ENCODE data around the gene TAS2R9.
"Not testable (repeated sequence)": the region's sequence is repeated elsewhere in the genome, so short reads cannot be mapped to it uniquely, and the experiment has no call there.

Gene TAS2R9

DNA sequence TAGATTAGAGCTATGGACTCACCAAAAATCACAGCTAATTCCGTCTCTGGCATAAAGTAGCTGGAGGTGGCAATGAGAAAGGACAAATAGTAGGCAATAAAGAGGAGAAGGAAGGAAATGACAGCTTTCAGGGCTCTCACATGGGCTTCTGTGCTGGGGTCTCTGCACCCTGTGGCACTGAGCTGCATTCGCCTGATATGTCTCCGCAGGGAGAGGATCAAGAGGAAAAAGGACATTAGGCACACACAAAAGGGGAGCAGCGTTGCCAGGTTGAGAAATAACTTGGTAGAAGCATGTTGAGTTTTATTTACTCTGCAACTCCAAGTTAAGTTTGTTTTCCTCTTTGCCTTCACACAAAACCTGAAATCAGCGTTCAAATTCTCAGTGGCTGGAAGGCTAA is 8.2 kb downstream of the TAS2R9 start:
- Histone ChIP-seq H3K36me3 (ENCODE audit: insufficient read depth, low read length) (no peaks in the 10 kb centered on the region), H4K20me1 (ENCODE audit: insufficient read depth, low read length, poor library complexity, severe bottlenecking) (no peaks in the 10 kb centered on the region), H3K4me1 (ENCODE audit: insufficient read depth, low read length, poor library complexity, severe bottlenecking) (no peaks in the 10 kb centered on the region), H3K9me2 (replicated peaks; ENCODE audit: low read depth, low read length) (no peaks in the 10 kb centered on the region), H3K79me2 (ENCODE audit: insufficient read depth, low read length) (no peaks in the 10 kb centered on the region), H3K9ac (ENCODE audit: low read depth, low read length, poor library complexity, severe bottlenecking) (no peak overlapping the region), H3K4me3 (ENCODE audit: low read length, poor library complexity, severe bottlenecking) (no peak overlapping the region), H3F3A (ENCODE audit: low read depth) (no peaks in the 10 kb centered on the region), H3K27me3 (ENCODE audit: insufficient read depth, low read length, poor library complexity, severe bottlenecking) (no peaks in the 10 kb centered on the region), H3K9me3 (ENCODE audit: insufficient read depth, low read depth, low read length) (no peaks in the 10 kb centered on the region), H3K4me2 (ENCODE audit: low read depth, low read length, poor library complexity, severe bottlenecking) (no peak overlapping the region), H2AFZ (ENCODE audit: low read length) (no peak overlapping the region)
- TF ChIP-seq EZH2phosphoT487 (IDR thresholded peaks at IDR 0.05; ENCODE audit: borderline replicate concordance): no peak
- TF ChIP-seq, protein P1, sequence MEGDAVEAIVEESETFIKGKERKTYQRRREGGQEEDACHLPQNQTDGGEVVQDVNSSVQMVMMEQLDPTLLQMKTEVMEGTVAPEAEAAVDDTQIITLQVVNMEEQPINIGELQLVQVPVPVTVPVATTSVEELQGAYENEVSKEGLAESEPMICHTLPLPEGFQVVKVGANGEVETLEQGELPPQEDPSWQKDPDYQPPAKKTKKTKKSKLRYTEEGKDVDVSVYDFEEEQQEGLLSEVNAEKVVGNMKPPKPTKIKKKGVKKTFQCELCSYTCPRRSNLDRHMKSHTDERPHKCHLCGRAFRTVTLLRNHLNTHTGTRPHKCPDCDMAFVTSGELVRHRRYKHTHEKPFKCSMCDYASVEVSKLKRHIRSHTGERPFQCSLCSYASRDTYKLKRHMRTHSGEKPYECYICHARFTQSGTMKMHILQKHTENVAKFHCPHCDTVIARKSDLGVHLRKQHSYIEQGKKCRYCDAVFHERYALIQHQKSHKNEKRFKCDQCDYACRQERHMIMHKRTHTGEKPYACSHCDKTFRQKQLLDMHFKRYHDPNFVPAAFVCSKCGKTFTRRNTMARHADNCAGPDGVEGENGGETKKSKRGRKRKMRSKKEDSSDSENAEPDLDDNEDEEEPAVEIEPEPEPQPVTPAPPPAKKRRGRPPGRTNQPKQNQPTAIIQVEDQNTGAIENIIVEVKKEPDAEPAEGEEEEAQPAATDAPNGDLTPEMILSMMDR (conservative IDR thresholded peaks at IDR 0.05; ENCODE audit: low read length): no peak

DNA sequence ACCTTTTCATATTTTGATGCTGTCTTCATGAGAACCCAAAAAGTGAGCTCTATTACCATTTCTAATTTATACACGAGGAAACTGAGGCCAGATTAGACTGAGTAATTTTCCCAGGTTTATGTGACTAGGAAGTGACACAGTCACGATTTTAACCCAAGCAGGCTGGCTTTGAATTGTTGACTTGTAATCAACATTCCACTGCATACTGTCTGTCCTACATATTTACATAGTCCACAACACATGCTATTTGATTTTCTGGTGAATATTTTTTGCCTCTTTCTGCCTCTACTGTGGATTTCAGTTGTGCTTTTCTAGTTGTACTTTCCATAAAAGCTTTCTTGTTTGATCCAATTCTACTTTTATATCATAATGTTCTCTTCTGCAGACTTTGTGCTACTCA is 15.7 kb downstream of the TAS2R9 start:
- TF ChIP-seq, protein P1 (conservative IDR thresholded peaks at IDR 0.05; ENCODE audit: low read length): no peak
- no peak for TF ChIP-seq EZH2phosphoT487 (IDR thresholded peaks at IDR 0.05; ENCODE audit: borderline replicate concordance)
- H3K27me3 ChIP-seq (ENCODE audit: insufficient read depth, low read length, poor library complexity, severe bottlenecking): no peaks in the 10 kb centered on the region
- H3K4me3 ChIP-seq (ENCODE audit: low read length, poor library complexity, severe bottlenecking): no peak overlapping the region
- no peak overlapping the region for H3K4me2 ChIP-seq (ENCODE audit: low read depth, low read length, poor library complexity, severe bottlenecking)
- no peaks in the 10 kb centered on the region for H3F3A ChIP-seq (ENCODE audit: low read depth)
- no peaks in the 10 kb centered on the region for H3K36me3 ChIP-seq (ENCODE audit: insufficient read depth, low read length)
- no peaks in the 10 kb centered on the region for H3K79me2 ChIP-seq (ENCODE audit: insufficient read depth, low read length)
- H3K9me2 ChIP-seq (replicated peaks; ENCODE audit: low read depth, low read length): no peaks in the 10 kb centered on the region
- no peaks in the 10 kb centered on the region for H3K4me1 ChIP-seq (ENCODE audit: insufficient read depth, low read length, poor library complexity, severe bottlenecking)
- no peaks in the 10 kb centered on the region for H3K9me3 ChIP-seq (ENCODE audit: insufficient read depth, low read depth, low read length)
- H2AFZ ChIP-seq (ENCODE audit: low read length): no peak overlapping the region
- no peak overlapping the region for H3K9ac ChIP-seq (ENCODE audit: low read depth, low read length, poor library complexity, severe bottlenecking)
- no peaks in the 10 kb centered on the region for H4K20me1 ChIP-seq (ENCODE audit: insufficient read depth, low read length, poor library complexity, severe bottlenecking)

DNA sequence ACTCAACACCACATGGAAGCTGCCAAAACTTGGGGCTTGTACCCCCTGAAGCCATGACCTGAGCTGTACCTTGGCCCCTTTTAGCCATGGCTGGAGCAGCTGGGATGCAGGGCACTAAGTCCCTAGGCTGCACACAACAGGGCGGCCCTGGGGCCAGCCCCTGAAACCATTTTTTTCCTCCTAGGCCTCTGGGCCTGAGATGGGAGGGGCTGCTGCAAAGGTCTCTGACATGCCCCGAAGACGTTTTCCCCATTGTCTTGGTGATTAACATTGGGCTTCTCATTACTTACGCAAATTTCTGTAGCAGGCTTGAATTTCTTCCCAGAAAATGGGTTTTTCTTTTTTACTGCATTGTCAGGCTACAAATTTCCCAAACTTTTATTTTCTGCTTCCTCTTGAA is 18.2 kb downstream of the TAS2R9 start:
- not testable (repeated sequence) for H3K27me3 ChIP-seq (ENCODE audit: insufficient read depth, low read length, poor library complexity, severe bottlenecking); H3K4me2 ChIP-seq (ENCODE audit: low read depth, low read length, poor library complexity, severe bottlenecking); H3K36me3 ChIP-seq (ENCODE audit: insufficient read depth, low read length); H3F3A ChIP-seq (ENCODE audit: low read depth); H2AFZ ChIP-seq (ENCODE audit: low read length); H3K79me2 ChIP-seq (ENCODE audit: insufficient read depth, low read length); H3K9ac ChIP-seq (ENCODE audit: low read depth, low read length, poor library complexity, severe bottlenecking); H4K20me1 ChIP-seq (ENCODE audit: insufficient read depth, low read length, poor library complexity, severe bottlenecking); H3K4me3 ChIP-seq (ENCODE audit: low read length, poor library complexity, severe bottlenecking); H3K9me2 ChIP-seq (replicated peaks; ENCODE audit: low read depth, low read length); H3K9me3 ChIP-seq (ENCODE audit: insufficient read depth, low read depth, low read length); H3K4me1 ChIP-seq (ENCODE audit: insufficient read depth, low read length, poor library complexity, severe bottlenecking)

DNA sequence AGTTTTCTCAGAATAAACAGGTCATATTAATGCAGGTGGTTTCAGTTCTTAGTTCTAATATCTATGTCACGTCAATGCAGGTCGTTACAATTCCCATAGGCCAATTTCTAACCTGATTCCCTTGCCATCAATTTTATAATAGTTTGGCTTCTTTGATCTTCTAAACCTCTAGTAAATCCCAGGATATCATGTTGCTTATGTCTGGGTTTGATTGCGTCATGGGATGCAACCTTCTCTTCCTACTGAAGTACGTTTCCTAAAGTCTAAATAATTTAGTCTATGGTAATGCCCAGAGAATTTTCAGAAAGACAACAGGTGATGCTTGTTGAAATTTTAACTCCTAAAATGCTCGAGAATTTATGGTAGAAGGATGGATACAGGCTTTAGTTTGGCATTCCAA is 26.7 kb downstream of the TAS2R9 start:
- Histone ChIP-seq H3F3A (ENCODE audit: low read depth) (no peaks in the 10 kb centered on the region), H3K36me3 (ENCODE audit: insufficient read depth, low read length) (no peaks in the 10 kb centered on the region), H3K9me3 (ENCODE audit: insufficient read depth, low read depth, low read length) (no peaks in the 10 kb centered on the region), H3K27me3 (ENCODE audit: insufficient read depth, low read length, poor library complexity, severe bottlenecking) (no peaks in the 10 kb centered on the region), H4K20me1 (ENCODE audit: insufficient read depth, low read length, poor library complexity, severe bottlenecking) (no peaks in the 10 kb centered on the region), H3K9me2 (replicated peaks; ENCODE audit: low read depth, low read length) (no peaks in the 10 kb centered on the region), H3K4me1 (ENCODE audit: insufficient read depth, low read length, poor library complexity, severe bottlenecking) (no peaks in the 10 kb centered on the region), H3K4me2 (ENCODE audit: low read depth, low read length, poor library complexity, severe bottlenecking) (no peak overlapping the region), H2AFZ (ENCODE audit: low read length) (no peak overlapping the region), H3K9ac (ENCODE audit: low read depth, low read length, poor library complexity, severe bottlenecking) (no peak overlapping the region), H3K79me2 (ENCODE audit: insufficient read depth, low read length) (no peaks in the 10 kb centered on the region), H3K4me3 (ENCODE audit: low read length, poor library complexity, severe bottlenecking) (no peak overlapping the region)
- TF ChIP-seq EZH2phosphoT487 (IDR thresholded peaks at IDR 0.05; ENCODE audit: borderline replicate concordance): no peak
- TF ChIP-seq, protein P1 (conservative IDR thresholded peaks at IDR 0.05; ENCODE audit: low read length): no peak

All from Loucy (cell line).